ENCODE measurements around the gene TCF3. TPM values are rescaled to one million over a fixed set of nuclear protein-coding genes. Genes with fewer than 3 reads are reported as not detected.

The TCF3 gene
- total and polyA plus RNA-seq, 5 donors from 2014 or later, result 3.4 to 56.5 (median 3.6) TPM

- Mint-ChIP-seq H3K4me3 (peak overlapping the region in 2 of 4 donors; percentile 62 to 68), H3K9me3 (peaks cover 0 to 3% (median 0%) of the 10 kb centered on the region in 7 donors), H3K4me1 (peaks cover 0 to 25% (median 12%) of the 10 kb centered on the region in 4 donors), H3K36me3 (no peaks in the 10 kb centered on the region), H3K27ac (peak overlapping the region; percentile 60 to 84 (median 69)), H3K27me3 (peaks cover 11% of the 10 kb centered on the region)
- Histone ChIP-seq H3K4me3 (ENCODE audit: low read depth, low read length) (no peak overlapping the region), H3K4me1 (ENCODE audit: control insufficient read depth, insufficient read depth, low read length, poor library complexity, severe bottlenecking) (peaks cover 21% of the 10 kb centered on the region), H3K27me3 (ENCODE audit: control insufficient read depth, insufficient read depth, low read length) (no peaks in the 10 kb centered on the region), H3K9me3 (ENCODE audit: control insufficient read depth in 2 of 2, low read length in 2 of 2) (no peaks in the 10 kb centered on the region), H3K36me3 (ENCODE audit: control insufficient read depth, insufficient read depth, low read length) (peaks cover 5% of the 10 kb centered on the region), H3K27ac (ENCODE audit: insufficient read depth, low read length, poor library complexity, severe bottlenecking) (no peak overlapping the region)
- DNase-seq (no peak), ATAC-seq (ENCODE audit: low read depth in 2 of 2) (no peak)
Measured at GRCh38 chr19:1648920-1649541, 3.4 kb downstream of the TCF3 start.

- peaks cover 18% of the 10 kb centered on the region for H3K4me1 ChIP-seq (ENCODE audit: control insufficient read depth, insufficient read depth, low read length, poor library complexity, severe bottlenecking)
- Mint-ChIP-seq H3K27ac (peak overlapping the region in 1 of 3 donors; percentile 79), H3K27me3 (peaks cover 11% of the 10 kb centered on the region)
Measured at GRCh38 chr19:1648459-1648849, 4.0 kb downstream of the TCF3 start.

GRCh38 chr19:1647501-1648458, 4.6 kb downstream of the TCF3 start:
- H3K4me3 Mint-ChIP-seq, result peak overlapping the region in 2 of 4 donors; percentile 38 to 56
- H3K36me3 Mint-ChIP-seq, result peaks cover 5% of the 10 kb centered on the region
- Histone ChIP-seq H3K4me1 (ENCODE audit: control insufficient read depth, insufficient read depth, low read length, poor library complexity, severe bottlenecking) (peaks cover 13% of the 10 kb centered on the region), H3K27ac (ENCODE audit: insufficient read depth, low read length, poor library complexity, severe bottlenecking) (no peak overlapping the region), H3K4me3 (ENCODE audit: low read depth, low read length) (no peak overlapping the region), H3K27me3 (ENCODE audit: control insufficient read depth, insufficient read depth, low read length) (no peaks in the 10 kb centered on the region), H3K9me3 (ENCODE audit: control insufficient read depth in 2 of 2, low read length in 2 of 2) (no peaks in the 10 kb centered on the region), H3K36me3 (ENCODE audit: control insufficient read depth, insufficient read depth, low read length) (peaks cover 5% of the 10 kb centered on the region)
- peaks cover 6% of the 10 kb centered on the region for H3K27me3 Mint-ChIP-seq
- DNase-seq, result no peak
- ATAC-seq (ENCODE audit: low read depth in 2 of 2), result no peak
- no peak overlapping the region for H3K27ac Mint-ChIP-seq
- peaks cover 0 to 3% (median 0%) of the 10 kb centered on the region in 7 donors for H3K9me3 Mint-ChIP-seq
- H3K4me1 Mint-ChIP-seq, result peaks cover 0 to 20% (median 9%) of the 10 kb centered on the region in 4 donors

More at GRCh38 chr19:1648459-1648849, 4.0 kb downstream of the TCF3 start:
- no peak overlapping the region for H3K4me3 ChIP-seq (ENCODE audit: low read depth, low read length)
- Mint-ChIP-seq H3K4me3 (peak overlapping the region in 1 of 4 donors; percentile 62), H3K9me3 (peaks cover 0 to 3% (median 0%) of the 10 kb centered on the region in 7 donors), H3K4me1 (peaks cover 0 to 25% (median 12%) of the 10 kb centered on the region in 4 donors), H3K36me3 (peaks cover under 1% of the 10 kb centered on the region)
- DNase-seq (no peak), ATAC-seq (ENCODE audit: low read depth in 2 of 2) (no peak)
- H3K27me3 ChIP-seq (ENCODE audit: control insufficient read depth, insufficient read depth, low read length), result no peaks in the 10 kb centered on the region
- H3K9me3 ChIP-seq (ENCODE audit: control insufficient read depth in 2 of 2, low read length in 2 of 2), result no peaks in the 10 kb centered on the region
- H3K36me3 ChIP-seq (ENCODE audit: control insufficient read depth, insufficient read depth, low read length), result peaks cover 5% of the 10 kb centered on the region
- no peak overlapping the region for H3K27ac ChIP-seq (ENCODE audit: insufficient read depth, low read length, poor library complexity, severe bottlenecking)

- Mint-ChIP-seq H3K4me1 (peaks cover 0 to 18% (median 9%) of the 10 kb centered on the region in 4 donors), H3K36me3 (peaks cover 9% of the 10 kb centered on the region), H3K9me3 (peaks cover 0 to 3% (median 0%) of the 10 kb centered on the region in 7 donors), H3K27ac (no peak overlapping the region), H3K4me3 (peak overlapping the region in 1 of 4 donors; percentile 38), H3K27me3 (peaks cover 4% of the 10 kb centered on the region)
- no peaks in the 10 kb centered on the region for H3K27me3 ChIP-seq (ENCODE audit: control insufficient read depth, insufficient read depth, low read length)
- ATAC-seq (ENCODE audit: low read depth in 2 of 2) (no peak), DNase-seq (no peak)
- H3K4me1 ChIP-seq (ENCODE audit: control insufficient read depth, insufficient read depth, low read length, poor library complexity, severe bottlenecking), result peaks cover 13% of the 10 kb centered on the region
- H3K36me3 ChIP-seq (ENCODE audit: control insufficient read depth, insufficient read depth, low read length), result peaks cover 12% of the 10 kb centered on the region
- H3K9me3 ChIP-seq (ENCODE audit: control insufficient read depth in 2 of 2, low read length in 2 of 2), result no peaks in the 10 kb centered on the region
- no peak overlapping the region for H3K4me3 ChIP-seq (ENCODE audit: low read depth, low read length)
- H3K27ac ChIP-seq (ENCODE audit: insufficient read depth, low read length, poor library complexity, severe bottlenecking), result no peak overlapping the region
Measured at GRCh38 chr19:1646659-1647453, 5.6 kb downstream of the TCF3 start.

GRCh38 chr19:1646149-1646548, 6.3 kb downstream of the TCF3 start:
- Histone ChIP-seq H3K27ac (ENCODE audit: insufficient read depth, low read length, poor library complexity, severe bottlenecking) (no peak overlapping the region), H3K4me1 (ENCODE audit: control insufficient read depth, insufficient read depth, low read length, poor library complexity, severe bottlenecking) (peaks cover 10% of the 10 kb centered on the region), H3K9me3 (ENCODE audit: control insufficient read depth in 2 of 2, low read length in 2 of 2) (no peaks in the 10 kb centered on the region), H3K27me3 (ENCODE audit: control insufficient read depth, insufficient read depth, low read length) (no peaks in the 10 kb centered on the region), H3K36me3 (ENCODE audit: control insufficient read depth, insufficient read depth, low read length) (peaks cover 15% of the 10 kb centered on the region), H3K4me3 (ENCODE audit: low read depth, low read length) (no peak overlapping the region)
- no peak overlapping the region for H3K27ac Mint-ChIP-seq
- peak overlapping the region in 1 of 4 donors; percentile 32 for H3K4me3 Mint-ChIP-seq
- DNase-seq (no peak), ATAC-seq (ENCODE audit: low read depth in 2 of 2) (no peak)
- peaks cover 0 to 18% (median 9%) of the 10 kb centered on the region in 4 donors for H3K4me1 Mint-ChIP-seq
- H3K27me3 Mint-ChIP-seq, result peaks cover 4% of the 10 kb centered on the region
- H3K36me3 Mint-ChIP-seq, result peaks cover 9% of the 10 kb centered on the region
- H3K9me3 Mint-ChIP-seq, result no peaks in the 10 kb centered on the region

- Mint-ChIP-seq H3K9me3 (no peaks in the 10 kb centered on the region), H3K36me3 (peaks cover 9% of the 10 kb centered on the region), H3K27me3 (no peaks in the 10 kb centered on the region), H3K4me1 (peaks cover 0 to 10% (median 3%) of the 10 kb centered on the region in 4 donors), H3K4me3 (no peak overlapping the region), H3K27ac (no peak overlapping the region)
- no peaks in the 10 kb centered on the region for H3K9me3 ChIP-seq (ENCODE audit: control insufficient read depth in 2 of 2, low read length in 2 of 2)
- no peaks in the 10 kb centered on the region for H3K27me3 ChIP-seq (ENCODE audit: control insufficient read depth, insufficient read depth, low read length)
- peaks cover 17% of the 10 kb centered on the region for H3K36me3 ChIP-seq (ENCODE audit: control insufficient read depth, insufficient read depth, low read length)
- H3K27ac ChIP-seq (ENCODE audit: insufficient read depth, low read length, poor library complexity, severe bottlenecking), result no peak overlapping the region
- H3K4me1 ChIP-seq (ENCODE audit: control insufficient read depth, insufficient read depth, low read length, poor library complexity, severe bottlenecking), result peaks cover 2% of the 10 kb centered on the region
- DNase-seq (no peak), ATAC-seq (ENCODE audit: low read depth in 2 of 2) (no peak)
- H3K4me3 ChIP-seq (ENCODE audit: low read depth, low read length), result no peak overlapping the region
Measured at GRCh38 chr19:1645299-1645698, 7.1 kb downstream of the TCF3 start.

- ATAC-seq (ENCODE audit: low read depth in 2 of 2) (no peak), DNase-seq (no peak)
- peaks cover 16% of the 10 kb centered on the region for H3K36me3 Mint-ChIP-seq
- H3K4me1 Mint-ChIP-seq, result peaks cover 0 to 6% (median 3%) of the 10 kb centered on the region in 4 donors
- Histone ChIP-seq H3K27me3 (ENCODE audit: control insufficient read depth, insufficient read depth, low read length) (no peaks in the 10 kb centered on the region), H3K27ac (ENCODE audit: insufficient read depth, low read length, poor library complexity, severe bottlenecking) (no peak overlapping the region), H3K9me3 (ENCODE audit: control insufficient read depth in 2 of 2, low read length in 2 of 2) (no peaks in the 10 kb centered on the region), H3K4me1 (ENCODE audit: control insufficient read depth, insufficient read depth, low read length, poor library complexity, severe bottlenecking) (no peaks in the 10 kb centered on the region), H3K36me3 (ENCODE audit: control insufficient read depth, insufficient read depth, low read length) (peaks cover 19% of the 10 kb centered on the region), H3K4me3 (ENCODE audit: low read depth, low read length) (no peak overlapping the region)
- H3K27me3 Mint-ChIP-seq, result no peaks in the 10 kb centered on the region
- no peaks in the 10 kb centered on the region for H3K9me3 Mint-ChIP-seq
- no peak overlapping the region for H3K27ac Mint-ChIP-seq
- no peak overlapping the region for H3K4me3 Mint-ChIP-seq
Measured at GRCh38 chr19:1644070-1644469, 8.3 kb downstream of the TCF3 start.

Measured in CD4-positive, CD25-positive, alpha-beta regulatory T cell (primary cell).